ENCODE measurements around the gene CYS1.
"Not testable (repeated sequence)": the region's sequence is repeated elsewhere in the genome, so short reads cannot be mapped to it uniquely, and the experiment has no call there.

Gene CYS1

GRCh38 chr2:10045561-10046355 is 34.5 kb downstream of the CYS1 start:
- DNase-seq, result no peak

GRCh38 chr2:10043906-10044601 is 36.2 kb downstream of the CYS1 start:
- peak; percentile 62 for DNase-seq

GRCh38 chr2:10043256-10043905 is 36.8 kb downstream of the CYS1 start, which contains the start of gene KLF11:
Gene KLF11, plus strand, starts transcription at chr2:10043550. Its CDS starts 167 bp downstream, at chr2:10043717.
- peak; percentile 74 for DNase-seq

GRCh38 chr2:10042301-10043161 is 37.7 kb downstream of the CYS1 start:
- no peak for DNase-seq

GRCh38 chr2:10041711-10042110 is 38.5 kb downstream of the CYS1 start:
- no peak for DNase-seq

- no peak for DNase-seq
Observed at GRCh38 chr2:10039658-10040410, 40.4 kb downstream of the CYS1 start.

- no peak for DNase-seq
Observed at GRCh38 chr2:10038716-10039115, 41.5 kb downstream of the CYS1 start.

- no peak for DNase-seq
Observed at GRCh38 chr2:10038123-10038522, 42.1 kb downstream of the CYS1 start.

- DNase-seq, result peak; percentile 20
Observed at GRCh38 chr2:10036095-10036884, 43.9 kb downstream of the CYS1 start.

- DNase-seq, result no peak
Observed at GRCh38 chr2:10035633-10036032, 44.6 kb downstream of the CYS1 start.

- no peak for DNase-seq
Observed at GRCh38 chr2:10035053-10035422, 45.2 kb downstream of the CYS1 start.

- DNase-seq, result no peak
Observed at GRCh38 chr2:10034333-10035052, 45.7 kb downstream of the CYS1 start.

- no peak for DNase-seq
Observed at GRCh38 chr2:10033251-10034006, 46.8 kb downstream of the CYS1 start.

- no peak for DNase-seq
Observed at GRCh38 chr2:10032746-10033105, 47.5 kb downstream of the CYS1 start.

- no peak for DNase-seq
Observed at GRCh38 chr2:10031886-10032745, 48.1 kb downstream of the CYS1 start.

- DNase-seq, result not testable (repeated sequence)
Observed at GRCh38 chr2:10030798-10031197, 49.4 kb downstream of the CYS1 start.

GRCh38 chr2:10030311-10030736 is 49.9 kb downstream of the CYS1 start:
- no peak for DNase-seq

- DNase-seq, result no peak
Observed at GRCh38 chr2:10029875-10030223, 50.4 kb downstream of the CYS1 start.

Measured in HCEC 1CT (cell line).